ENCODE results near the gene CBLB. TPM values are rescaled to one million over a fixed set of nuclear protein-coding genes. Genes with fewer than 3 reads are reported as not detected.

Gene CBLB
- total RNA-seq, 1 donor from 2014 or later: 46.7 TPM

GRCh38 chr3:105639131-105639530 is 229.7 kb downstream of the CBLB start:
- no peak for TF ChIP-seq CTCF (IDR thresholded peaks at IDR 0.05; ENCODE audit: borderline replicate concordance)
- intact Hi-C loops (cut with micrococcal nuclease): no loop called here
- Histone ChIP-seq H3K4me1 (no peaks in the 10 kb centered on the region), H3K9me3 (replicated peaks) (peaks cover 6% of the 10 kb centered on the region), H3K36me3 (no peaks in the 10 kb centered on the region), H3K27me3 (ENCODE audit: low read depth) (no peaks in the 10 kb centered on the region), H3K27ac (replicated peaks) (no peak overlapping the region), H3K4me3 (no peak overlapping the region)
- no peak for DNase-seq

- no peaks in the 10 kb centered on the region for H3K36me3 ChIP-seq
- no peaks in the 10 kb centered on the region for H3K27me3 ChIP-seq (ENCODE audit: low read depth)
- no peak for TF ChIP-seq CTCF (IDR thresholded peaks at IDR 0.05; ENCODE audit: borderline replicate concordance)
- no peak overlapping the region for H3K4me3 ChIP-seq
- no peaks in the 10 kb centered on the region for H3K4me1 ChIP-seq
- no peak overlapping the region for H3K27ac ChIP-seq (replicated peaks)
- intact Hi-C loops (cut with micrococcal nuclease): no loop called here
- H3K9me3 ChIP-seq (replicated peaks): no peaks in the 10 kb centered on the region
- no peak for DNase-seq
Measured at GRCh38 chr3:105634708-105635107, 234.1 kb downstream of the CBLB start.

- Histone ChIP-seq H3K27me3 (ENCODE audit: low read depth) (no peaks in the 10 kb centered on the region), H3K9me3 (replicated peaks) (no peaks in the 10 kb centered on the region), H3K4me3 (no peak overlapping the region), H3K4me1 (no peaks in the 10 kb centered on the region), H3K36me3 (no peaks in the 10 kb centered on the region), H3K27ac (replicated peaks) (no peak overlapping the region)
- DNase-seq: no peak
- no peak for TF ChIP-seq CTCF (IDR thresholded peaks at IDR 0.05; ENCODE audit: borderline replicate concordance)
- intact Hi-C loops (cut with micrococcal nuclease): no loop called here
Measured at GRCh38 chr3:105629718-105630117, 239.1 kb downstream of the CBLB start.

GRCh38 chr3:105626739-105627138 is 242.1 kb downstream of the CBLB start:
- intact Hi-C loops (cut with micrococcal nuclease): no loop called here
- Histone ChIP-seq H3K27me3 (ENCODE audit: low read depth) (no peaks in the 10 kb centered on the region), H3K9me3 (replicated peaks) (no peaks in the 10 kb centered on the region), H3K4me1 (no peaks in the 10 kb centered on the region), H3K4me3 (no peak overlapping the region), H3K27ac (replicated peaks) (no peak overlapping the region), H3K36me3 (no peaks in the 10 kb centered on the region)
- TF ChIP-seq CTCF (IDR thresholded peaks at IDR 0.05; ENCODE audit: borderline replicate concordance): no peak
- no peak for DNase-seq

- intact Hi-C loops (cut with micrococcal nuclease): no loop called here
- no peak overlapping the region for H3K27ac ChIP-seq (replicated peaks)
- no peak for DNase-seq
- H3K4me3 ChIP-seq: no peak overlapping the region
- H3K4me1 ChIP-seq: no peaks in the 10 kb centered on the region
- H3K9me3 ChIP-seq (replicated peaks): no peaks in the 10 kb centered on the region
- H3K27me3 ChIP-seq (ENCODE audit: low read depth): no peaks in the 10 kb centered on the region
- TF ChIP-seq CTCF (IDR thresholded peaks at IDR 0.05; ENCODE audit: borderline replicate concordance): no peak
- H3K36me3 ChIP-seq: no peaks in the 10 kb centered on the region
Measured at GRCh38 chr3:105622169-105622568, 246.6 kb downstream of the CBLB start.

- Histone ChIP-seq H3K4me3 (no peak overlapping the region), H3K9me3 (replicated peaks) (no peaks in the 10 kb centered on the region), H3K27me3 (ENCODE audit: low read depth) (no peaks in the 10 kb centered on the region), H3K27ac (replicated peaks) (no peak overlapping the region), H3K36me3 (no peaks in the 10 kb centered on the region), H3K4me1 (no peaks in the 10 kb centered on the region)
- intact Hi-C loops (cut with micrococcal nuclease): no loop called here
- DNase-seq: no peak
- no peak for TF ChIP-seq CTCF (IDR thresholded peaks at IDR 0.05; ENCODE audit: borderline replicate concordance)
Measured at GRCh38 chr3:105620236-105620635, 248.6 kb downstream of the CBLB start.
